GM21390 (cell line): ENCODE results near the gene TMEM169.

ENCODE experiments used
- ATAC-seq: cut with Tn5 transposase; IDR thresholded peaks from one replicate; pipeline ENCODE4 v1.9.1; 2021; ENCODE audit not compliant: unreplicated experiment

The TMEM169 gene

DNA sequence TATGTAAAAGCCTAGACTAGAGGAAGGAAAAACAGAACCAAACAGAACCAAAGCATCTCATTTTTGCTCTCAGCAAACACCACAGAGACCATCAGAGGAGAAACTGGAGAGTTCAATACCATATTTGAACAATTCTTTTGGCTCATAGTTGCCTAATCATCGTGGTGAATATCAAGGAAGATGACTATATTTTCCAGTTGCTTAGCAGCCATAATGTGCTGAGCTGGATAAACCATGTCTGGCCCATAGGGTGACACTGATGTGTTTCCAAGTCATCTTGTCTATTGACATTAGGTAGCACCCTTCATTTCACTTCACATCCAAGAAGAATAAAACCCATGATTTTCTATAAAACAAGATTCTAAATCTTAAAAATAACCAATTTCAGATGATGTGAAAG, 21.5 kb downstream of the TMEM169 start:
- ATAC-seq = no peak

- ATAC-seq = no peak
Measured at GRCh38 chr2:216104691-216105090, 23.0 kb downstream of the TMEM169 start.

DNA sequence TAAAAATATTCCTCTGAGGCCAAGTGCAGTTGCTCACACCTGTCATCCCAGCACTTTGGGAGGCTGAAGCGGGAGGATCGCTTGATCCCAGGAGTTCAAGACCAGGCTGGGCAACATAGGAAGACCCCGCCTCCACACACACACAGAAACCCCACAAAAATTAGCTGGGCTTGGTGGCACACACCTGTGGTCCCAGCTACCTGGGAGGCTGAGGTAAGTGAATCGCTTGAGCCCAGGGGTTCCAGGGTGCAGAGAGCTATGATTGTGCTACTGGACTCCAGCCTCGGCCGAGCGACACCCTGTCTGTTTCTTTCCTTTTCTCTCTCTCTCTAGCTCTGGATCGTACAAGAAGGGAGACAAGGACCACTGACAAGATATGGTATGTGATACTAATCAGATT, 25.6 kb downstream of the TMEM169 start:
- ATAC-seq = no peak

GRCh38 chr2:216107760-216108159, 26.0 kb downstream of the TMEM169 start:
- no peak for ATAC-seq

DNA sequence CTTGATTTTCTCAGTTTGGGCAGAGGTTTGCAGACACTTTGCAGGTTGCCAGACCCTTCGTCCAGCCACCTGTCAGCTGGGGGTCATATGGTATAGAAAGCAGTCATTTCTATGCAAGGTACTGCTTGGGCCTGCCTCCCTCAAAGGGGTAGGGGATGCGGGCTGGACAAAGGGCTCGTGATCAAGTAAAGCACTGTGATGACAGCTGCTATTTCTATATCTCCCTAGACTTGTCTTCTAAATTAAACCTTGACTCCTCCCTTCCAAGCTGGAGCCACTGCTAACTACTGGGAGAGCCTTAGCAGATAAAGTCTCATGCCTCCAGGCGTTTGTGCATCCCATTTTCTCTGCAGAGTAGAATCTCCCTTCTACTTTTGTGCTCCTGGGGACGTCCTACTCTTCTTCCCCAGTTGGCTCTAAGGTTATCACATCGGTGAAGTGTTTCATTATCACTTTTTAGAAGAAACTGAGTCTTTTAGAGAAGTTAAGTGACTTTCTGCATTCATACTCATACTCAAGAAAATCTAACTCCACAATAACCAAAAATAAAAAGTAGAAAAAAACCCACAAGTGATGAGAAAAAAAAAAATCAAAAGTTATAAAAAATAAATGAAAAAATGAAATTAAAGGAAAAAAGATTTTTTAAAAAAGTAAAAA, 26.7 kb downstream of the TMEM169 start:
- ATAC-seq = no peak

DNA sequence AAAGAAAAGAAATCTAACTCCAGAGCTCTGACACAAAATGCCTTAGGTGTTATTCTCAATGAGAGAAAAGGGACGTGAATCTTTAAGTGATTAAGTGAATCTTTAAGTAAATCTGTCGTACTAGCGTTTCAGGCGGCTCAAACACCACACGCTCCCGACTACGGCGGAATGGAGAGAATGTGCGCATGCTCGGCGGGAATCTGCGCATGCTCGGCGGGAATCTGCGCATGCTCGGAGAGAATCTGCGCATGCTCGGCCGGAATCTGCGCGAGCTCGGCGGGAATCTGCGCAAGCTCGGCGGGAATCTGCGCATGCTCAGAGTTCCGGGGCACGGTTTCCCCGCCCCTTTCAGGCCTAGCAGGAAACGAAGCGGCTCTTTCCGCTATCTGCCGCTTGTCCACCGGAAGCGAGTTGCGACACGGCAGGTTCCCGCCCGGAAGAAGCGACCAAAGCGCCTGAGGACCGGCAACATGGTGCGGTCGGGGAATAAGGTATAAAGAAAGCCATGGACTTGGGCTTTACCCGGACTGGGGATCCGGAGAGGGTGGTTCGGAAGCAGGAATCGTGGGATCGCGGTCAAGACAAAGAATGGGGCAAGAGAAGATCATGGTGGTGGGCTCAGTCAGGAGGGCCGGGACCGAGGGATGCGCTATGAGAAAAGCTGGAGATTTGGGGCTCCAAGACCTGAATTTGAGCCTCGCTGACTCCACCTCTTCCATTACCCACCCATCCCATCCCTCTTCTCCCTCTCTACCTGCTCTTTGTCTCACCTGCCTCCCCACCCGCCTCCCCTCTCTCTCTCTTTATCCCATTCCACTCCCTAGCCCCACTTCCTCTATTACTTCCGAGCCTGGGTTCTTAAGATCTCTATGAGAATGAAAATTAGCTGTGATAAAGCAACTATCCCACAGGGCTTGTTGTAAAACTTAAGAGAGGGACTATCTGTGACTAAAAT, 27.5 kb downstream of the TMEM169 start, which contains the start of gene XRCC5:
XRCC5 (plus strand) TSS at position 382 of the 955 bp plus-strand sequence; CDS start at position 471, 89 bp downstream.
- peak; percentile 45 for ATAC-seq

GRCh38 chr2:216109962-216110614, 28.4 kb downstream of the TMEM169 start:
- no peak for ATAC-seq

GRCh38 chr2:216110620-216111019, 28.9 kb downstream of the TMEM169 start:
- ATAC-seq = no peak

- ATAC-seq = no peak
Measured at GRCh38 chr2:216111122-216111521, 29.4 kb downstream of the TMEM169 start.

GRCh38 chr2:216112926-216113325, 31.2 kb downstream of the TMEM169 start:
- ATAC-seq = no peak

DNA sequence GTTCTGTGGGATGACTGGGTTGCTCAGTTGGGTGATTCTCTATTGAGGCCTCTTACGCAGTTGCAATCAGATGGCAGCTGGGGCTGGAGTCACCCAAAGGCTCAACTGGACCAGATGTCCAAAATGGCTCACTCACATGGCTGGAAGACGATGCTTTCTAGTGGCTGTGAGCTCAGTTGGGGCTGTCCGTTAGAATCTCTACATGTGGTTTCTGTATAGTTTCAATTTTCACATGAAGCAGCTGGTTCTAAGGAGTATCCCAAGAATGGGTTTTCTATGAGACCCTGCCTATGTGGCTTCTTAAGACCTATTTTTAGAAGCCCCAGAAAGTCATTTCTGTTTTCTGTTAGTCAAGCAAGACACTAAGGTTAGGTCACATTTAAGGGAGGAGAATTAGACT, 31.9 kb downstream of the TMEM169 start:
- ATAC-seq = peak; percentile 80

DNA sequence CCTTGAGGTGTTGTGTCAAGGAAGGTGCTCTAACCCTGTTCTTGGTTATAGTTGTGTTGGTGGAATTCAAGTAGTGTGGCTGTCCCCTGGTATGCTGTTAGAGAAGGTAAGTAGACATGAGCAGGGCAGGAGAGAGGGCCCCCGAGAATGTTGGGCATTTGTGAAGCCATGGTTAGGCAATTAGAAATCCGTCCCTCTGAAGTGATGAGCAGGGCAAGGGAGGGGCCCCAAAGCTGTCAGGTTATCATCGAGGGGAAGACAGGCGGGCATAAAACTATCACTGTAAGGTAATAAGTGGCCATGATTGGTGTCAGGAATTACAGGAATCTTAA, 32.6 kb downstream of the TMEM169 start:
- ATAC-seq = peak; percentile 0

GRCh38 chr2:216114714-216115531, 33.2 kb downstream of the TMEM169 start:
- ATAC-seq = peak; percentile 42

DNA sequence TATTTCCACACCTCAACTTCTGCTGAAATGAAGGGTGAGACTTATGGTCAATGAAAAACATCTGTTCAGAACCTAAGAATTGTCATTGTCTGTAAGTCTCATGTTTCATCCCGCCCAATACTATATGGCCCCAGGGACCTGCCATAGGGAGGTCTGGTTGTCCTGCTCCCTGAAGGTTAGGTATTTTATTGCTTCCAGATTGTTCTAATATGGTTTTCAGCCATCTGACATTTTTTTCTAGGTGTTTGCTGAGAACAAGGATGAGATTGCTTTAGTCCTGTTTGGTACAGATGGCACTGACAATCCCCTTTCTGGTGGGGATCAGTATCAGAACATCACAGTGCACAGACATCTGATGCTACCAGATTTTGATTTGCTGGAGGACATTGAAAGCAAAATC, 34.7 kb downstream of the TMEM169 start:
- no peak for ATAC-seq

DNA sequence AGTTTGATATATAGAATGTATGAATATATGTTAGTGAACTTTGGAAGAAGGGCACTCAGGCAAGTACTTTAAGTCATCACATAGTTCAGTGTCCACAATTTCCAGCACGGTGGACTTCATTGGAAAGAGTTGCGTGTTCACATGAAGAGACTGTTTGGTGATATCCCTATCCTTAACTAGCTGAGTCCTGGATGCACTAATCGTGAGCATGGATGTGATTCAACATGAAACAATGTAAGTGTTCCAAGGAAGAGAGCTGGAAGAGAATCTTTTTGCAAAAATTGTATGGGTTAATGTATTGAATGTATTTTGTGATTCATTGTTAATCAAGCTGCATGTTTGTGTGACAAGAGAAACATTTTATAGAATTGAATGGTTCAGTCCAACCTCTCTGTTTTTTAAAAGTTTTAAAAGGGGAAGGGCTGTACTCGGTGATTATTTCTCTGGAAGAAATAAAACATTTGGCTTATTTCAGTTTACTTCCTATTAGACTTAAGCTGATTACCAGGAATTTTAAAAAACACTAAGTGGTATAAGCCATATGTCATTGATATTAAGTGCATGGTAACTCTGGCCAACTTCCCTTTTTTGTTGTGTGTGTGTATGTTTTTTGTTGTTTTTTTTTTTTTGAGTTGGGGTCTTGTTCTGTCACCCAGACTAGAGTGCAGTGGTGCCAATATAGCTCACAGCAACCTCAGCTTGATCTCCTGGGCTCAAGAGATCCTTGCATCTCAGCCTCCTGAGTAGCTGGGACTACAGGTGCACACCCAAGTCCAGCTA, 36.0 kb downstream of the TMEM169 start:
- no peak for ATAC-seq

DNA sequence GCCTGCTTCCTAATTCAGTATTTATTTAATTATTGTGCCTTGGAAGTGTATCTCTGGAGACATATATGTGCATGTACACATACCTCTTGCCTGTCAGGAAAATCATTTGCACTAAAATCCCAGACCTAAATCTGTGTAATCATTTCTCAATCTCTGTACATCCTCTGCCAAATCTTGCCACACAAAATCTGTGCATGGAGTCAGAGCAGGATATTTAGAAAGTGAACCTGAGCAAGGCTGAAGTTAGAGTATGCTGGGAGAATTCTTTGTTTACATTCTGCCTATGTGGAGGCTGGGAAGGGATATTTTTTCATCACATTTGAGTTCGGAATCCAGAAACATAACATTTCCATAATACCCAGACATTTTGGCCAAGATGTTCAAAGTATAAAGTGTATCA, 36.8 kb downstream of the TMEM169 start:
- ATAC-seq = no peak

GRCh38 chr2:216119146-216119545, 37.4 kb downstream of the TMEM169 start:
- ATAC-seq = no peak

GRCh38 chr2:216119986-216120385, 38.3 kb downstream of the TMEM169 start:
- ATAC-seq = no peak

- ATAC-seq = no peak
Measured at GRCh38 chr2:216121255-216121654, 39.5 kb downstream of the TMEM169 start.

- ATAC-seq = no peak
Measured at GRCh38 chr2:216126943-216127342, 45.2 kb downstream of the TMEM169 start.
